ENCODE measurements around the gene PAM.

Gene PAM

GRCh38 chr5:102797322-102797884, 42.3 kb downstream of the PAM start:
- H3K27ac ChIP-seq (ENCODE audit: low read length): no peak overlapping the region
- no peaks in the 10 kb centered on the region for H3K27me3 ChIP-seq (replicated peaks; ENCODE audit: insufficient read depth, low read length)
- no peak for DNase-seq
- no peak overlapping the region for H2AFZ ChIP-seq (ENCODE audit: low read length)
- H3K9ac ChIP-seq (ENCODE audit: low read length): no peak overlapping the region
- no peaks in the 10 kb centered on the region for H3F3A ChIP-seq (ENCODE audit: insufficient read depth, low read length)
- no peaks in the 10 kb centered on the region for H3K9me2 ChIP-seq (replicated peaks; ENCODE audit: insufficient read depth, low read length)
- no peak overlapping the region for H3K4me2 ChIP-seq (ENCODE audit: low read depth, low read length)
- no peaks in the 10 kb centered on the region for H3K79me2 ChIP-seq (ENCODE audit: low read length)
- TF ChIP-seq CTCF (IDR thresholded peaks at IDR 0.05; ENCODE audit: low read length) (no peak), EZH2 (optimal IDR thresholded peaks at IDR 0.05; ENCODE audit: low read depth, low read length) (no peak), EZH2phosphoT487 (IDR thresholded peaks at IDR 0.05; ENCODE audit: low read length) (no peak)
- no peaks in the 10 kb centered on the region for H3K4me1 ChIP-seq (ENCODE audit: low read length)
- no peak overlapping the region for H3K4me3 ChIP-seq (ENCODE audit: low read length)
- H3K36me3 ChIP-seq (replicated peaks; ENCODE audit: insufficient read depth, low read length): no peaks in the 10 kb centered on the region
- no peaks in the 10 kb centered on the region for H4K20me1 ChIP-seq (ENCODE audit: insufficient read depth, low read length)
- H3K9me3 ChIP-seq (replicated peaks; ENCODE audit: insufficient read depth, low read length): no peaks in the 10 kb centered on the region

DNA sequence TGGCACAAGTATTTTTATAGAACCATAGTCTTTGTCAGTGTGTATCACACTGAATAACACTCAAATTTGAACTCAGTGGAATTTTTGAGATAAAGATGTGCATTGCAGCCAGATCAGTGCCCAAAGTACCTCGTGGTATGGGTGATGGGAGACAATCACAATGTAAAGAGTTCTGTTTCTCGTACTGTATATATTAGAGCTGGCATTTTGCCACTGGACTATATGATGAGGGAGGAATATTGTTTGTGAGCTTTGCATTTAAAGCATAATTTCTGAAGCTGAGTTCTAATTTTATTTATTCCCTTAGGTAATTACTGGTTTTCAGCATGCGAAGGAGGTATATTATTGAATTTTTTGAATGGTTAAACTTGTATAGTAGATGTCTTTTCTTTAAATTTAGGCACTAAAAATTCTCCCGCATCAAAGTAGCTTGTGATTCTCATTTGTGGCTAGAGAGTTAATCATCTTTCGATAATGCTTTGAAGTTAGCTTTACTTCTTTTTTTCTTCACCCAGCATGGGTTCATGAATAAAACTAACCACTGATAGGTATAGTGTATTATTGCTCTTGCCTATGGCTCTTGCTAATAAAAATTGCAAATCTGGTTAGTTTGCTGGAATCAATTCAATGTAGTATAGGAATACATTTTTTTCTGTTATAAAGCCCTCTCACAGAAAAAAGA, 43.1 kb downstream of the PAM start:
- Histone ChIP-seq H3K27ac (ENCODE audit: low read length) (no peak overlapping the region), H3K9me2 (replicated peaks; ENCODE audit: insufficient read depth, low read length) (no peaks in the 10 kb centered on the region), H4K20me1 (ENCODE audit: insufficient read depth, low read length) (no peaks in the 10 kb centered on the region), H3K27me3 (replicated peaks; ENCODE audit: insufficient read depth, low read length) (no peaks in the 10 kb centered on the region), H3K9me3 (replicated peaks; ENCODE audit: insufficient read depth, low read length) (no peaks in the 10 kb centered on the region), H3K4me2 (ENCODE audit: low read depth, low read length) (no peak overlapping the region), H2AFZ (ENCODE audit: low read length) (no peak overlapping the region), H3K9ac (ENCODE audit: low read length) (no peak overlapping the region), H3K4me3 (ENCODE audit: low read length) (no peak overlapping the region), H3F3A (ENCODE audit: insufficient read depth, low read length) (no peaks in the 10 kb centered on the region), H3K4me1 (ENCODE audit: low read length) (no peaks in the 10 kb centered on the region), H3K36me3 (replicated peaks; ENCODE audit: insufficient read depth, low read length) (no peaks in the 10 kb centered on the region), H3K79me2 (ENCODE audit: low read length) (no peaks in the 10 kb centered on the region)
- TF ChIP-seq EZH2 (optimal IDR thresholded peaks at IDR 0.05; ENCODE audit: low read depth, low read length) (no peak), EZH2phosphoT487 (IDR thresholded peaks at IDR 0.05; ENCODE audit: low read length) (no peak), CTCF (IDR thresholded peaks at IDR 0.05; ENCODE audit: low read length) (no peak)
- no peak for DNase-seq

DNA sequence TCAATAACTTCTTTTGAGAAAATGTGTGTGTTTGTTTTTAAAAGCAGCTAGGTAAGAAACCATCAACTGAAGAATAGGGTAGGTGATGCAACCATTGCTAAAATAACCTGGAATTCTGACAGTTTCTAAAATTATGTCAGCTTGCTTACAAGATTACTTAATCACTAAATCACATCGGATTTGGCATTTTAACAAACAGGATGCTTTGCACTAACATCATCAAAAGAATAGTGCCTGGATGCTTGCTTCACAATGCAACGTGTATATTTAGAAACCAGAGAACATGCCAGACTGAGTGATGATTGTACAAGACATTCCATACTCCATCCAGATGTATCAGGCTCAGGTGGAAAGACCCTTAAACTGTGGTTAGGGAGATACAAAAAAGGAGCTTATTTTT, 43.9 kb downstream of the PAM start:
- no peak for TF ChIP-seq EZH2 (optimal IDR thresholded peaks at IDR 0.05; ENCODE audit: low read depth, low read length)
- no peak for TF ChIP-seq CTCF (IDR thresholded peaks at IDR 0.05; ENCODE audit: low read length)
- no peak for TF ChIP-seq EZH2phosphoT487 (IDR thresholded peaks at IDR 0.05; ENCODE audit: low read length)
- Histone ChIP-seq H4K20me1 (ENCODE audit: insufficient read depth, low read length) (no peaks in the 10 kb centered on the region), H3F3A (ENCODE audit: insufficient read depth, low read length) (no peaks in the 10 kb centered on the region), H3K36me3 (replicated peaks; ENCODE audit: insufficient read depth, low read length) (no peaks in the 10 kb centered on the region), H3K4me3 (ENCODE audit: low read length) (no peak overlapping the region), H3K9me3 (replicated peaks; ENCODE audit: insufficient read depth, low read length) (no peaks in the 10 kb centered on the region), H3K79me2 (ENCODE audit: low read length) (no peaks in the 10 kb centered on the region), H3K27ac (ENCODE audit: low read length) (no peak overlapping the region), H2AFZ (ENCODE audit: low read length) (no peak overlapping the region), H3K4me2 (ENCODE audit: low read depth, low read length) (no peak overlapping the region), H3K9ac (ENCODE audit: low read length) (no peak overlapping the region), H3K4me1 (ENCODE audit: low read length) (no peaks in the 10 kb centered on the region), H3K9me2 (replicated peaks; ENCODE audit: insufficient read depth, low read length) (no peaks in the 10 kb centered on the region), H3K27me3 (replicated peaks; ENCODE audit: insufficient read depth, low read length) (no peaks in the 10 kb centered on the region)
- no peak for DNase-seq

Measured in MM.1S (cell line).